DND-41 (cell line): Measurements from ENCODE around the gene FUCA1.
A peak's percentile ranks its signal among the peaks of the same experiment; 100 is the strongest.

Source experiments
- ATAC-seq: fragments of 200-7000 bp; cut with Tn5 transposase; 3 replicates; pipeline ENCODE4 v1.9.1; 2021; ENCODE audit warnings: low read depth; ENCODE audit not compliant: insufficient read depth
- DNase-seq: peaks from one replicate; pipeline ENCODE4 v3.0.0-alpha.2; 2020
- H2AFZ ChIP-seq: 2 replicates; pipeline ENCODE4 v1.6.0; 2012; ENCODE audit warnings: low read depth, low read length
- H3K27ac ChIP-seq: 2 replicates; pipeline ENCODE4 v1.5.1; 2012; ENCODE audit warnings: low read length, inconsistent platforms
- H3K27me3 ChIP-seq: fragments of 200-600 bp; sonication (generic); 2 replicates; pipeline ENCODE4 v1.6.0; 2012; ENCODE audit warnings: low read length, mild to moderate bottlenecking, inconsistent platforms; ENCODE audit not compliant: insufficient read depth, poor library complexity
- H3K36me3 ChIP-seq: 2 replicates; pipeline ENCODE4 v1.5.1; 2012; ENCODE audit warnings: low read length, inconsistent platforms; ENCODE audit not compliant: insufficient read depth
- H3K4me1 ChIP-seq: 2 replicates; pipeline ENCODE4 v1.5.1; 2012; ENCODE audit warnings: mild to moderate bottlenecking, low read length; ENCODE audit not compliant: insufficient read depth
- H3K4me2 ChIP-seq: 2 replicates; pipeline ENCODE4 v1.6.0; 2012; ENCODE audit warnings: mild to moderate bottlenecking, moderate library complexity, low read length, inconsistent platforms; ENCODE audit not compliant: insufficient read depth
- H3K4me3 ChIP-seq, 2 experiments: fragments of 200-600 bp in 1 of 2; shearing (Covaris generic) in 1 of 2; 2 replicates each; pipeline ENCODE4 v1.5.1; 2012 to 2016; ENCODE audit warnings: inconsistent platforms in 2 of 2, low read length in 2 of 2, mild to moderate bottlenecking in 2 of 2, low read depth in 1 of 2, moderate library complexity in 1 of 2
- H3K79me2 ChIP-seq: 2 replicates; pipeline ENCODE4 v1.6.0; 2012; ENCODE audit warnings: low read length, inconsistent platforms; ENCODE audit not compliant: insufficient read depth
- H3K9ac ChIP-seq: 2 replicates; pipeline ENCODE4 v1.6.0; 2012; ENCODE audit warnings: low read depth, mild to moderate bottlenecking, inconsistent platforms, low read length, moderate library complexity
- H3K9me3 ChIP-seq: 2 replicates; pipeline ENCODE4 v1.5.1; 2012; ENCODE audit warnings: low read length, moderate library complexity, mild to moderate bottlenecking, inconsistent platforms; ENCODE audit not compliant: insufficient read depth, severe bottlenecking
- H4K20me1 ChIP-seq: 2 replicates; pipeline ENCODE4 v1.6.0; 2012; ENCODE audit warnings: low read length; ENCODE audit not compliant: insufficient read depth
- EZH2 ChIP-seq: IDR thresholded peaks from 3 replicates; pipeline ENCODE4 v1.6.1; 2012; ENCODE audit warnings: borderline replicate concordance, low read depth, mild to moderate bottlenecking, moderate library complexity, low read length, inconsistent platforms; ENCODE audit not compliant: severe bottlenecking
- TF ChIP-seq, protein P1 (sequence below): IDR thresholded peaks from 2 replicates; pipeline ENCODE4 v1.5.1; 2012; ENCODE audit warnings: borderline replicate concordance, low read length, moderate library complexity, mild to moderate bottlenecking; ENCODE audit not compliant: poor library complexity, severe bottlenecking; ENCODE audit errors: extremely low read depth

Gene FUCA1

DNA sequence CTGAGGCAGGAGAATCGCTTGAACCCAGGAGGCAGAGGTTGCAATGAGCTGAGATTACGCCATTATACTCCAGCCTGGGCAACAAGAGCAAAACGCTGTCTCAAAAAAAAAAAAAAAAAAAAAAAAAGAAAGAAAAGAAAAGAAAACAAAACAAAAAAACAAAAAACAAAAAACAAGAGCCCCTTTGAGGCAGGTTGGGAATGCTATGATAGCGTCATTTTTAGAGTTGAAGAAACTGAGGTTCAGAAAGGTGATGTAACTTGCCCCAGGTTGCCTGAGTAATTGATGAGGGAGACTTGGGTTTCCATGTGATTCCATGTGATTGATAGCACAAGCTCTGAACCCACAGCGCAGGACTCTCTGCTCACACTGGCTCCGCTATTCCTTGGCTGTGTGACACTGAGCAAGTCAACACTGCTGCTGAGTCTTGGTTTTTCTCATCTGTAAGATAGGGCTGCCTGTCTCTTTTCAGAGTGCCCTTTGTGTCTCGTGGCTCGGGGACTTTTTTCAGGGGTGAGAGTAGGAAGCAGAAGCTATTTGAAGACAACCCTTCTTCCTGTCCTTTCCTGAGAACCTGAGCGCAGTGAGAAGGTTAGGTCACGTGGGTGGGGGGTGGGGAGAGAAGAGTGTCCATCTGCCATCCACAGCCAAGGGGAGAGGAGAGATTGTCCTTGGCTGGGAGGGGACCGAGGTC is 42.6 kb upstream of the FUCA1 start:
- Histone ChIP-seq H3K9ac (no peak overlapping the region), H3K4me3 (no peak overlapping the region), H3K4me1 (peaks cover 11% of the 10 kb centered on the region), H2AFZ (no peak overlapping the region), H3K27me3 (no peaks in the 10 kb centered on the region), H3K4me2 (no peak overlapping the region), H3K27ac (no peak overlapping the region), H3K9me3 (no peaks in the 10 kb centered on the region), H3K79me2 (no peaks in the 10 kb centered on the region), H3K36me3 (no peaks in the 10 kb centered on the region), H4K20me1 (no peaks in the 10 kb centered on the region)
- no peak for ATAC-seq
- TF ChIP-seq, protein P1, sequence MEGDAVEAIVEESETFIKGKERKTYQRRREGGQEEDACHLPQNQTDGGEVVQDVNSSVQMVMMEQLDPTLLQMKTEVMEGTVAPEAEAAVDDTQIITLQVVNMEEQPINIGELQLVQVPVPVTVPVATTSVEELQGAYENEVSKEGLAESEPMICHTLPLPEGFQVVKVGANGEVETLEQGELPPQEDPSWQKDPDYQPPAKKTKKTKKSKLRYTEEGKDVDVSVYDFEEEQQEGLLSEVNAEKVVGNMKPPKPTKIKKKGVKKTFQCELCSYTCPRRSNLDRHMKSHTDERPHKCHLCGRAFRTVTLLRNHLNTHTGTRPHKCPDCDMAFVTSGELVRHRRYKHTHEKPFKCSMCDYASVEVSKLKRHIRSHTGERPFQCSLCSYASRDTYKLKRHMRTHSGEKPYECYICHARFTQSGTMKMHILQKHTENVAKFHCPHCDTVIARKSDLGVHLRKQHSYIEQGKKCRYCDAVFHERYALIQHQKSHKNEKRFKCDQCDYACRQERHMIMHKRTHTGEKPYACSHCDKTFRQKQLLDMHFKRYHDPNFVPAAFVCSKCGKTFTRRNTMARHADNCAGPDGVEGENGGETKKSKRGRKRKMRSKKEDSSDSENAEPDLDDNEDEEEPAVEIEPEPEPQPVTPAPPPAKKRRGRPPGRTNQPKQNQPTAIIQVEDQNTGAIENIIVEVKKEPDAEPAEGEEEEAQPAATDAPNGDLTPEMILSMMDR = no peak
- no peak for TF ChIP-seq EZH2
- DNase-seq = no peak

DNA sequence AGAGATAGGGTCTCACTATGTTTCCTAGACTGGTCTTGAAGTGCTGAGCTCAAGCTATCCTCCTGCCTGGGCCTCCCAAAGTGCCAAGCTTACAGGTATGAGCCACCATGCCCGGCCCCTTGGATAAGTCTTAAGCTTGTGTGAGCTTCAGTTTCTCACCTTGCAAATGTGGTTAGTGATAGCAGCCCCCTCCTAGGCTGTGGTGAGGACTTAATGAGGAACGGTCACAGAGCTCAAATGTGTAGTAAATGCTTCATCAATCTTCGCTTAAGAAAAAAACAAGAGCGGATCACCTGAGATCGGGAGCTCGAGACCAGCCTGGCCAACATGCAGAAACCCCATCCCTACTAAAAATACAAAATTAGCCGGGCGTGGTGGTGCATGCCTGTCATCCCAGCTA is 42.1 kb upstream of the FUCA1 start:
- H3K79me2 ChIP-seq = no peaks in the 10 kb centered on the region
- H2AFZ ChIP-seq = no peak overlapping the region
- no peak overlapping the region for H3K4me2 ChIP-seq
- H3K9ac ChIP-seq = no peak overlapping the region
- no peaks in the 10 kb centered on the region for H3K36me3 ChIP-seq
- no peak overlapping the region for H3K27ac ChIP-seq
- no peaks in the 10 kb centered on the region for H3K9me3 ChIP-seq
- TF ChIP-seq, protein P1 = no peak
- TF ChIP-seq EZH2 = no peak
- H4K20me1 ChIP-seq = no peaks in the 10 kb centered on the region
- H3K27me3 ChIP-seq = no peaks in the 10 kb centered on the region
- H3K4me3 ChIP-seq = no peak overlapping the region
- ATAC-seq (no peak), DNase-seq (no peak)
- H3K4me1 ChIP-seq = peaks cover 11% of the 10 kb centered on the region

DNA sequence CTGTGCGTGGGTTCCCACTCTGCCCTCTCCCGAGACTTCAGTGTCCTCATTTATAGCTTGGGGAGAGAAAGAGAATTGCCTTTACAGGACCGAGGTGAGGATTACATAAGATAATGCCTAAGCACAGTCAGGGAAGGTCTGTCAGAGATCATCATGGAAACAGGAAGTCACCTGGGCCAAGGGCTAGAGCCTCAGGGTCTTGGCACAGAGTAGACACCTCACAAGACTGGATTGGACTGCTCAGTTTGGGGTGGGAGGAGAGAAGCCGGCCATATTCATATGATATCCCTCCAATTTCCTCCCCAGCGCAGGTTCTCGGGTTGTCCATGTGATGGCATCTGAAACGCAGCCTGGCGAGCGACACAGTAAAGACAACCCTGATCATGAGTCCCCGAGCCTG is 41.3 kb upstream of the FUCA1 start:
- peaks cover 11% of the 10 kb centered on the region for H3K4me1 ChIP-seq
- no peak overlapping the region for H3K9ac ChIP-seq
- no peak for ATAC-seq
- no peaks in the 10 kb centered on the region for H3K27me3 ChIP-seq
- H4K20me1 ChIP-seq = no peaks in the 10 kb centered on the region
- no peak overlapping the region for H3K27ac ChIP-seq
- DNase-seq = no peak
- H3K9me3 ChIP-seq = no peaks in the 10 kb centered on the region
- H2AFZ ChIP-seq = peak overlapping the region; percentile 22; the same call in 1 of the 2 replicates
- no peaks in the 10 kb centered on the region for H3K79me2 ChIP-seq
- no peaks in the 10 kb centered on the region for H3K36me3 ChIP-seq
- H3K4me2 ChIP-seq = no peak overlapping the region
- TF ChIP-seq EZH2 = no peak
- TF ChIP-seq, protein P1 = no peak
- H3K4me3 ChIP-seq = no peak overlapping the region
